SH-SY5Y (cell line): ENCODE results near the gene ARL2BP.

ENCODE experiments used
- GATA2 ChIP-seq: IDR thresholded peaks from 2 replicates; pipeline ENCODE4 v1.6.1; 2011; ENCODE audit warnings: mild to moderate bottlenecking, low read depth, low read length
- GATA3 ChIP-seq: IDR thresholded peaks from 2 replicates; pipeline ENCODE4 v1.6.1; 2011; ENCODE audit warnings: low read depth, mild to moderate bottlenecking, low read length, moderate library complexity

DNA sequence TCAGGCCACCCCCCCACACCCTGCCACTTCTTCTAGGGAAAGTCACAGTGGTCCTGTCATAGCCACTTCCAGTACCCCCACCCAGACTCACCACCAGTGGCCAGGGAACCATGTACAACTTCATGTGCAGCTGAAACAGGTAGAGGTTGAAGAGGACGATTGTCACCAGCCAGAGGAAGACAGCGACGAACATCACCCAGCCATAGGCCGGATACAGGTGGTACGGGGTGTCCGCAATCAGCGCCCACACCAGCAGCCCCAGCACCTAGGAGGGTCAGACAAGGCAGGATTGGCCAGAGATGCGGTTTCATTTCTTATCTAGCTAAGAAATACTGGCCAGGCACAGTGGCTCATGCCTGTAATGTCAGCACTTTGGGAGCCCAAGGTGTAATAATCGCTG lies 16.7 kb downstream of the ARL2BP start:
- TF ChIP-seq GATA2: no peak
- TF ChIP-seq GATA3: no peak
